Endothelial cell of umbilical vein (primary cell): ENCODE measurements around the gene RPS23. TPM values are rescaled to one million over a fixed set of nuclear protein-coding genes. Genes with fewer than 3 reads are reported as not detected.

Experiments used
- BruUV-seq: library from RNA; stranded (reverse); fragments of 400-500 nt; replicated peaks from 2 replicates; lab custom pipeline; 2021; lab: Mats Ljungman, UMichigan
- CTCF ChIA-PET: fragments of 300-600, 350-600 bp; sonication (Branson Sonifier 250); formaldehyde crosslinking; loops from one replicate; lab custom pipeline; 2021; ENCODE audit warnings: antibody characterized with exemption, inconsistent platforms; lab: Charles Lee
- POLR2A ChIA-PET: fragments of 300-600, 350-600 bp; sonication (Branson Sonifier 250); formaldehyde crosslinking; loops from one replicate; lab custom pipeline; 2021; ENCODE audit warnings: antibody characterized with exemption, inconsistent platforms; lab: Charles Lee
- DNase-seq: peaks from one replicate; pipeline ENCODE4 v3.0.0-alpha.2; 2011; ENCODE audit warnings: low read depth, low spot score
- FAIRE-seq: peaks from 2 replicates; lab custom pipeline; 2011; peaks lifted over from hg19 to GRCh38; lab: Jason Lieb, UNC
- H2AFZ ChIP-seq: 2 replicates; pipeline ENCODE4 v1.6.0; 2012; ENCODE audit warnings: low read depth, low read length, control low read depth, inconsistent platforms
- H3K27ac ChIP-seq: 2 replicates; pipeline ENCODE4 v1.5.1; 2011; ENCODE audit warnings: low read depth, mild to moderate bottlenecking, control low read depth, low read length, moderate library complexity; ENCODE audit not compliant: insufficient read depth
- H3K27me3 ChIP-seq, 2 experiments: 2 replicates each; pipeline versions ENCODE4 v1.6.0 to v1.6.1; 2011; ENCODE audit warnings: low read length in 2 of 2, mixed read lengths in 1 of 2; ENCODE audit not compliant: control insufficient read depth in 2 of 2, insufficient read depth in 2 of 2
- H3K36me3 ChIP-seq, 2 experiments: 2 replicates in 1 of 2; 3 replicates in 1 of 2; pipeline ENCODE4 v1.5.1; 2011; ENCODE audit warnings: low read length in 2 of 2, mild to moderate bottlenecking in 1 of 2, moderate library complexity in 1 of 2; ENCODE audit not compliant: control insufficient read depth in 2 of 2, insufficient read depth in 2 of 2; ENCODE audit errors: extremely low read depth in 1 of 2
- H3K4me1 ChIP-seq: 3 replicates; pipeline ENCODE4 v1.5.1; 2011; ENCODE audit warnings: mild to moderate bottlenecking, low read length; ENCODE audit not compliant: control insufficient read depth, insufficient read depth; ENCODE audit errors: extremely low read depth
- H3K4me2 ChIP-seq: 2 replicates; pipeline ENCODE4 v1.6.1; 2011; ENCODE audit warnings: low read length, control low read depth, mixed read lengths; ENCODE audit not compliant: insufficient read depth
- H3K4me3 ChIP-seq, 3 experiments: fragments of 200-600 bp in 1 of 3; sonication (generic), shearing (Covaris generic) in 1 of 3; replicated peaks in 1 of 3; 2 replicates each; pipeline ENCODE4 v1.5.1; 2011 to 2016; ENCODE audit warnings: control low read depth in 3 of 3, low read length in 3 of 3, mild to moderate bottlenecking in 2 of 3, inconsistent platforms in 1 of 3, low read depth in 1 of 3, moderate library complexity in 1 of 3; ENCODE audit not compliant: insufficient read depth in 1 of 3
- H3K79me2 ChIP-seq: 2 replicates; pipeline ENCODE4 v1.6.0; 2012; ENCODE audit warnings: low read length, inconsistent platforms; ENCODE audit not compliant: control insufficient read depth, insufficient read depth
- H3K9ac ChIP-seq: replicated peaks from 2 replicates; pipeline ENCODE3; 2011; ENCODE audit warnings: low read length, control low read depth; ENCODE audit not compliant: insufficient read depth; ENCODE audit errors: extremely low read depth
- H3K9me1 ChIP-seq: replicated peaks from 3 replicates; pipeline ENCODE4 v1.6.0; 2011; ENCODE audit warnings: mild to moderate bottlenecking, low read length; ENCODE audit not compliant: control insufficient read depth, insufficient read depth; ENCODE audit errors: extremely low read depth
- H3K9me3 ChIP-seq: replicated peaks from 2 replicates; pipeline ENCODE4 v1.5.1; 2012; ENCODE audit warnings: low read length, inconsistent platforms; ENCODE audit not compliant: control insufficient read depth, insufficient read depth
- H4K20me1 ChIP-seq: replicated peaks from 2 replicates; pipeline ENCODE3; 2011; ENCODE audit warnings: mild to moderate bottlenecking, low read length; ENCODE audit not compliant: control insufficient read depth, insufficient read depth; ENCODE audit errors: extremely low read depth
- EZH2 ChIP-seq: IDR thresholded peaks from 2 replicates; pipeline ENCODE4 v1.6.1; 2012; ENCODE audit warnings: borderline replicate concordance, low read depth, mild to moderate bottlenecking, moderate library complexity, low read length, inconsistent platforms; ENCODE audit not compliant: severe bottlenecking
- FOS ChIP-seq: IDR thresholded peaks from 2 replicates; pipeline ENCODE4 v1.6.1; 2011; ENCODE audit warnings: mild to moderate bottlenecking, low read length, moderate library complexity, borderline replicate concordance; ENCODE audit not compliant: insufficient read depth
- GATA2 ChIP-seq: IDR thresholded peaks from 2 replicates; pipeline ENCODE4 v1.7.0; 2011; ENCODE audit warnings: low read depth, mild to moderate bottlenecking, moderate library complexity, mixed read lengths, low read length; ENCODE audit not compliant: insufficient read length, insufficient read depth
- JUN ChIP-seq: IDR thresholded peaks from 2 replicates; pipeline ENCODE4 v1.6.1; 2011; ENCODE audit warnings: borderline replicate concordance, low read depth; ENCODE audit not compliant: insufficient read length, insufficient read depth
- MYC ChIP-seq: IDR thresholded peaks from one replicate; pipeline ENCODE4 v1.6.1; 2011; ENCODE audit warnings: mild to moderate bottlenecking, low read depth, low read length
- POLR2A ChIP-seq: IDR thresholded peaks from 2 replicates; pipeline ENCODE4 v1.6.1; 2012; ENCODE audit warnings: low read depth, mild to moderate bottlenecking, control low read depth, low read length
- POLR2AphosphoS5 ChIP-seq: IDR thresholded peaks from 2 replicates; pipeline ENCODE4 v1.6.1; 2012; ENCODE audit warnings: low read depth, mild to moderate bottlenecking, control low read depth, low read length, moderate library complexity; ENCODE audit not compliant: insufficient read depth
- dilution Hi-C: fragments of 300-500 bp; cut with MboI; formaldehyde crosslinking; loops from one replicate; pipeline ENCODE4 v1.15.0; 2019; ENCODE audit warnings: low sequenced_read_pairs; ENCODE audit not compliant: extremely low pct_ligation_motif_present
- intact Hi-C: fragments of 100-400 bp; cut with micrococcal nuclease; formaldehyde crosslinking; loops from one replicate; pipeline ENCODE4 v1.10.0; 2022
- polyA plus RNA-seq, 4 experiments: library from polyadenylated mRNA; depleted of rRNA in 3 of 4; stranded (reverse) in 3 of 4; unstranded in 1 of 4; fragments of >200 nt; gene quantifications; 2 replicates each; pipeline versions ENCODE4 v1.2.1 to v1.2.3, GENCODE V29; 2011 to 2012; ENCODE audit warnings: missing spikeins in 1 of 4
- total RNA-seq: library from RNA; stranded (reverse); gene quantifications from 2 replicates; pipeline ENCODE4 v1.2.3, GENCODE V29; 2021
- TF ChIP-seq, protein P1 (sequence below): IDR thresholded peaks from 2 replicates; pipeline ENCODE4 v1.6.1; 2011; ENCODE audit not compliant: insufficient read depth, insufficient read length
- TF ChIP-seq, protein P2 (sequence below), 2 donors: IDR thresholded peaks; 1 replicate in 1 of 2; 2 replicates in 1 of 2; pipeline ENCODE4 v1.5.1; 2011; ENCODE audit warnings: low read length in 2 of 2, mild to moderate bottlenecking in 2 of 2, moderate library complexity in 2 of 2, control low read depth in 1 of 2, inconsistent platforms in 1 of 2, low read depth in 1 of 2; ENCODE audit not compliant: insufficient read depth in 1 of 2; ENCODE audit errors: extremely low read depth in 1 of 2

RPS23 gene
- total and polyA plus RNA-seq, 2 donors (not counting 3 experiments of a cell fraction or from before 2014, with no cell fraction given) = 2,037 to 3,265 TPM

DNA sequence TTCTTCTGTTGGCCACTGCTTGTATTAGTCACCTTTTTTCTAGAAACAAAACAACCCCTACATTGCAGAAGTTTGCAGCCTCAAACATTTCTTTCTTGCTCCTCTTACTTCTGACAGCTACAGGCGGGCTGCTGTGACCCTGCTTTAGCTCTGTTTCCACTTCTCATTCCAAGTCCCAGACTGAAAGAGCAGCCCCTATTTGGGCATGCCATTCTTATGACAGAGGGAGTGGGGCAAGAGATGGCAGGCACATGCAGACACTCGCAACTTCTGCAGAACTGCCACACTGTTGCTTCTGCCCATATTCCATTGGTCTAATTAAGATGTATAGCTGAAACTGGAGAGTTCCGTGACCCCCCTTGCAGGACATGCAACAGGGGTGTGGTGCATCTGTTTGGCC, 19.6 kb upstream of the RPS23 start:
- BruUV-seq = no TSS peak
- Histone ChIP-seq H3K4me1 (no peaks in the 10 kb centered on the region), H3K9ac (no peak overlapping the region), H4K20me1 (no peaks in the 10 kb centered on the region), H3K27me3 (peaks cover 0 to 6% of the 10 kb centered on the region in 2 experiments), H3K79me2 (no peaks in the 10 kb centered on the region), H3K9me1 (no peaks in the 10 kb centered on the region), H3K4me3 (no peak overlapping the region), H3K4me2 (no peak overlapping the region), H3K27ac (no peak overlapping the region), H3K36me3 (no peaks in the 10 kb centered on the region), H2AFZ (no peak overlapping the region), H3K9me3 (no peaks in the 10 kb centered on the region)
- no peak for DNase-seq
- ChIA-PET CTCF (interaction anchor here (1.1 to 2.0 kb wide), 2 partner anchors 10 kb away, joined by 3 to 6 read pairs; no protein-coding TSS in a partner anchor), POLR2A (no interaction called here)
- TF ChIP-seq JUN (no peak), GATA2 (no peak), POLR2AphosphoS5 (no peak), POLR2A (no peak), MYC (no peak), FOS (no peak), EZH2 (no peak)
- TF ChIP-seq, protein P1, sequence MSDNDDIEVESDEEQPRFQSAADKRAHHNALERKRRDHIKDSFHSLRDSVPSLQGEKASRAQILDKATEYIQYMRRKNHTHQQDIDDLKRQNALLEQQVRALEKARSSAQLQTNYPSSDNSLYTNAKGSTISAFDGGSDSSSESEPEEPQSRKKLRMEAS = no peak
- TF ChIP-seq, protein P2, sequence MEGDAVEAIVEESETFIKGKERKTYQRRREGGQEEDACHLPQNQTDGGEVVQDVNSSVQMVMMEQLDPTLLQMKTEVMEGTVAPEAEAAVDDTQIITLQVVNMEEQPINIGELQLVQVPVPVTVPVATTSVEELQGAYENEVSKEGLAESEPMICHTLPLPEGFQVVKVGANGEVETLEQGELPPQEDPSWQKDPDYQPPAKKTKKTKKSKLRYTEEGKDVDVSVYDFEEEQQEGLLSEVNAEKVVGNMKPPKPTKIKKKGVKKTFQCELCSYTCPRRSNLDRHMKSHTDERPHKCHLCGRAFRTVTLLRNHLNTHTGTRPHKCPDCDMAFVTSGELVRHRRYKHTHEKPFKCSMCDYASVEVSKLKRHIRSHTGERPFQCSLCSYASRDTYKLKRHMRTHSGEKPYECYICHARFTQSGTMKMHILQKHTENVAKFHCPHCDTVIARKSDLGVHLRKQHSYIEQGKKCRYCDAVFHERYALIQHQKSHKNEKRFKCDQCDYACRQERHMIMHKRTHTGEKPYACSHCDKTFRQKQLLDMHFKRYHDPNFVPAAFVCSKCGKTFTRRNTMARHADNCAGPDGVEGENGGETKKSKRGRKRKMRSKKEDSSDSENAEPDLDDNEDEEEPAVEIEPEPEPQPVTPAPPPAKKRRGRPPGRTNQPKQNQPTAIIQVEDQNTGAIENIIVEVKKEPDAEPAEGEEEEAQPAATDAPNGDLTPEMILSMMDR (IDR thresholded peaks at IDR 0.05; ENCODE audit: extremely low read depth in 1 of 2, insufficient read depth in 1 of 2, low read depth in 1 of 2, low read length in 2 of 2) = no peak
- no peak for FAIRE-seq
- dilution Hi-C loops = no loop called here
- intact Hi-C loops = no loop called here
